A549 (cell line): ENCODE results near the gene PARG. TPM values are rescaled to one million over a fixed set of nuclear protein-coding genes. Genes with fewer than 3 reads are reported as not detected.

ENCODE experiments used
- ATAC-seq, 2 experiments: fragments of 200-7000 bp in 1 of 2; fragments of >200 bp in 1 of 2; cut with Nextera tagmentation in 1 of 2; cut with Tn5 transposase in 1 of 2; 3 replicates each; pipeline versions ENCODE4 v1.8.0 to v1.9.1; 2018 to 2020; ENCODE audit warnings: mild to moderate bottlenecking in 1 of 2, moderate library complexity in 1 of 2
- CTCF ChIA-PET: fragments of 300-600 bp; sonication (Branson Sonifier 250); formaldehyde crosslinking; extraction: SDS; loops from one replicate; lab custom pipeline; 2021; ENCODE audit warnings: antibody characterized with exemption, inconsistent platforms; lab: Yijun Ruan, JAX
- POLR2A ChIA-PET: fragments of 350-600 bp; formaldehyde crosslinking; extraction: SDS; loops from one replicate; lab custom pipeline; 2021; ENCODE audit warnings: antibody characterized with exemption, inconsistent platforms; lab: Yijun Ruan, JAX
- DNase-seq, 2 experiments: peaks; one replicate each; pipeline versions ENCODE4 v3.0.0 to v3.0.0-alpha.2; 2011 to 2016; ENCODE audit warnings: low read depth in 1 of 2, low spot score in 1 of 2
- FAIRE-seq: peaks from 2 replicates; lab custom pipeline; 2011; peaks lifted over from hg19 to GRCh38; lab: Jason Lieb, UNC
- H3K27ac ChIP-seq, 2 experiments: fragments of >200 bp; sonication (Bioruptor Twin); formaldehyde crosslinking; 3 replicates each; pipeline ENCODE4 v1.5.1; 2016 to 2017
- H3K4me1 ChIP-seq: fragments of >200 bp; sonication (Bioruptor Twin); formaldehyde crosslinking; 3 replicates; pipeline ENCODE4 v1.6.1; 2016
- H3K4me2 ChIP-seq: fragments of >200 bp; sonication (Bioruptor Twin); formaldehyde crosslinking; 3 replicates; pipeline ENCODE4 v1.6.1; 2016
- H3K4me3 ChIP-seq: fragments of >200 bp; sonication (Bioruptor Twin); formaldehyde crosslinking; 3 replicates; pipeline ENCODE4 v1.5.1; 2016
- H3K9me3 ChIP-seq: fragments of >200 bp; sonication (Bioruptor Twin); formaldehyde crosslinking; 3 replicates; pipeline ENCODE4 v1.6.1; 2016
- ATOH8 ChIP-seq: fragments of 250-450 bp; sonication (Bioruptor Pico); IDR thresholded peaks from 2 replicates; pipeline ENCODE4 v1.5.0; 2020; ENCODE audit warnings: low read depth, mild to moderate bottlenecking, moderate library complexity
- CBX2 ChIP-seq: fragments of 200-600 bp; sonication (generic); IDR thresholded peaks from 2 replicates; pipeline ENCODE4 v1.6.1; 2016; ENCODE audit warnings: low read depth, mild to moderate bottlenecking, borderline replicate concordance
- CTCF ChIP-seq: fragments of >200 bp; sonication (Bioruptor Twin); formaldehyde crosslinking; IDR thresholded peaks from 3 replicates; pipeline ENCODE4 v1.5.1; 2016
- EHF ChIP-seq: fragments of 250-450 bp; sonication (Bioruptor Pico); IDR thresholded peaks from 2 replicates; pipeline ENCODE4 v1.5.0; 2020; ENCODE audit warnings: mild to moderate bottlenecking
- EHMT2 ChIP-seq: fragments of 200-600 bp; sonication (generic); IDR thresholded peaks from 2 replicates; pipeline ENCODE4 v1.6.1; 2016; ENCODE audit warnings: antibody characterized with exemption, low read depth, mild to moderate bottlenecking, moderate library complexity
- ESRRA ChIP-seq: fragments of 150-350 bp; IDR thresholded peaks from 2 replicates; pipeline ENCODE4 v1.6.1; 2014; ENCODE audit warnings: mild to moderate bottlenecking, low read length, borderline replicate concordance
- FOXS1 ChIP-seq: fragments of 250-450 bp; sonication (Bioruptor Pico); IDR thresholded peaks from 2 replicates; pipeline ENCODE4 v1.5.0; 2020; ENCODE audit warnings: mild to moderate bottlenecking, moderate library complexity
- HDAC2 ChIP-seq: fragments of 200-600 bp; sonication (generic); IDR thresholded peaks from 2 replicates; pipeline ENCODE4 v1.6.1; 2016
- HEYL ChIP-seq: fragments of 250-450 bp; sonication (Bioruptor Pico); IDR thresholded peaks from 2 replicates; pipeline ENCODE4 v1.8.0; 2021; ENCODE audit warnings: mild to moderate bottlenecking, moderate library complexity
- HOXA7 ChIP-seq: fragments of 250-450 bp; sonication (Bioruptor Pico); IDR thresholded peaks from 2 replicates; pipeline ENCODE4 v1.5.0; 2020; ENCODE audit warnings: mild to moderate bottlenecking, moderate library complexity
- HOXB13 ChIP-seq: fragments of 250-450 bp; sonication (Bioruptor Pico); IDR thresholded peaks from 2 replicates; pipeline ENCODE4 v1.5.0; 2020; ENCODE audit warnings: low read depth, mild to moderate bottlenecking, moderate library complexity
- HOXB5 ChIP-seq: fragments of 250-450 bp; sonication (Bioruptor Pico); IDR thresholded peaks from 2 replicates; pipeline ENCODE4 v1.5.0; 2020; ENCODE audit warnings: mild to moderate bottlenecking, moderate library complexity
- KDM1A ChIP-seq: fragments of 200-600 bp; sonication (generic); IDR thresholded peaks from 2 replicates; pipeline ENCODE4 v1.6.1; 2016; ENCODE audit warnings: low read depth, mild to moderate bottlenecking
- KDM5A ChIP-seq: fragments of 200-600 bp; sonication (generic); IDR thresholded peaks from 2 replicates; pipeline ENCODE4 v1.6.1; 2016; ENCODE audit warnings: antibody characterized with exemption, mild to moderate bottlenecking
- MAFK ChIP-seq: fragments of 450-650 bp; IDR thresholded peaks from 2 replicates; pipeline ENCODE4 v1.6.1; 2014; ENCODE audit not compliant: partially characterized antibody
- MAX ChIP-seq: IDR thresholded peaks from 2 replicates; pipeline ENCODE4 v1.6.1; 2012
- MYC ChIP-seq: IDR thresholded peaks from 2 replicates; pipeline ENCODE4 v1.6.1; 2012; ENCODE audit warnings: mild to moderate bottlenecking, inconsistent platforms, low read length, improper control_type of control experiment, borderline replicate concordance
- NFE2L2 ChIP-seq: fragments of 150-350 bp; conservative IDR thresholded peaks from 2 replicates; pipeline ENCODE4 v1.6.1; 2014; ENCODE audit warnings: low read length
- NPAS2 ChIP-seq: fragments of 250-450 bp; sonication (Bioruptor Pico); IDR thresholded peaks from 2 replicates; pipeline ENCODE4 v1.8.0; 2022; ENCODE audit warnings: mild to moderate bottlenecking, moderate library complexity, borderline replicate concordance
- NR3C1 ChIP-seq: fragments of >200 bp; sonication (Bioruptor Twin); formaldehyde crosslinking; IDR thresholded peaks from 3 replicates; pipeline ENCODE4 v1.6.1; 2017
- POLR2A ChIP-seq: IDR thresholded peaks from 2 replicates; pipeline ENCODE4 v1.6.1; 2012; ENCODE audit warnings: mild to moderate bottlenecking, low read length
- RAD21 ChIP-seq, 2 experiments: fragments of >200 bp in 1 of 2; sonication (Bioruptor Twin) in 1 of 2; formaldehyde crosslinking in 1 of 2; IDR thresholded peaks in 1 of 2; conservative IDR thresholded peaks in 1 of 2; 2 replicates in 1 of 2; 3 replicates in 1 of 2; pipeline ENCODE4 v1.6.1; 2012 to 2018; ENCODE audit warnings: inconsistent platforms in 1 of 2
- REST ChIP-seq: fragments of 200-600 bp; sonication (generic); IDR thresholded peaks from 2 replicates; pipeline ENCODE4 v1.6.1; 2016; ENCODE audit warnings: antibody characterized with exemption, mild to moderate bottlenecking, moderate library complexity
- RFX5 ChIP-seq: fragments of 450-650 bp; IDR thresholded peaks from 2 replicates; pipeline ENCODE4 v1.7.1; 2014; ENCODE audit warnings: antibody characterized with exemption, mild to moderate bottlenecking, moderate library complexity
- RNF2 ChIP-seq: fragments of 200-600 bp; sonication (generic); IDR thresholded peaks from 2 replicates; pipeline ENCODE4 v1.6.1; 2016; ENCODE audit warnings: low read depth, mild to moderate bottlenecking, antibody characterized with exemption, moderate library complexity, borderline replicate concordance
- SMC3 ChIP-seq: fragments of >200 bp; sonication (Bioruptor Twin); formaldehyde crosslinking; IDR thresholded peaks from 3 replicates; pipeline ENCODE4 v1.6.1; 2018; ENCODE audit warnings: inconsistent platforms
- TFCP2L1 ChIP-seq: fragments of 250-450 bp; sonication (Bioruptor Pico); IDR thresholded peaks from 2 replicates; pipeline ENCODE4 v1.5.0; 2021; ENCODE audit warnings: mild to moderate bottlenecking
- TP53 ChIP-seq: fragments of 250-450 bp; sonication (Bioruptor Pico); IDR thresholded peaks from 2 replicates; pipeline ENCODE4 v1.5.0; 2021; ENCODE audit warnings: mild to moderate bottlenecking, moderate library complexity
- ZC3H11A ChIP-seq: fragments of 450-650 bp; IDR thresholded peaks from 2 replicates; pipeline ENCODE4 v1.6.1; 2014; ENCODE audit warnings: antibody characterized with exemption, mild to moderate bottlenecking
- ZNF302 ChIP-seq: fragments of 250-450 bp; sonication (Bioruptor Pico); IDR thresholded peaks from 2 replicates; pipeline ENCODE4 v1.9.0; 2021; ENCODE audit warnings: inconsistent platforms, mild to moderate bottlenecking, moderate library complexity
- ZSCAN20 ChIP-seq: fragments of 250-450 bp; sonication (Bioruptor Pico); IDR thresholded peaks from 2 replicates; pipeline ENCODE4 v1.8.0; 2022; ENCODE audit warnings: mild to moderate bottlenecking, moderate library complexity
- WGBS: methylation state at CpG from one replicate; pipeline ENCODE4 v1.1.6; 2017; ENCODE audit errors: missing lambda C conversion rate; 5-methylcytosine and 5-hydroxymethylcytosine counted together
- polyA plus RNA-seq, 4 experiments: library from polyadenylated mRNA; depleted of rRNA in 3 of 4; stranded (reverse); fragments of >200 nt; fragmentation: RNase III in 1 of 4; extraction: RNeasy Plus Mini Kit Qiagen cat#74134 plus additional on column Dnase treatment in 1 of 4; gene quantifications; 2 replicates in 3 of 4; 3 replicates in 1 of 4; pipeline ENCODE4 v1.2.3, GENCODE V29; 2011 to 2017

The PARG gene
- polyA plus RNA-seq, 2 of the 4 experiments (the other 2 are of a cell fraction): 22.7 to 24.0 TPM

- no peak for TF ChIP-seq TP53
- TF ChIP-seq EHF (CRISPR knock-in tag): no peak
- TF ChIP-seq NPAS2 (CRISPR knock-in tag): no peak
- no peak for TF ChIP-seq NFE2L2
- no peak for TF ChIP-seq HOXB5
- no peak for TF ChIP-seq CTCF
- no peak for TF ChIP-seq TFCP2L1 (CRISPR knock-in tag)
- no peak for TF ChIP-seq HDAC2
- TF ChIP-seq KDM1A: no peak
- TF ChIP-seq FOXS1: no peak
- no peak for TF ChIP-seq ZC3H11A
- no peak for TF ChIP-seq RAD21 (conservative IDR thresholded peaks at IDR 0.05 in 1 of 2, IDR thresholded peaks at IDR 0.05 in 1 of 2)
- TF ChIP-seq ESRRA: no peak
- no peak for TF ChIP-seq RFX5
- TF ChIP-seq NR3C1: no peak
- no peak for TF ChIP-seq ATOH8 (CRISPR knock-in tag)
- TF ChIP-seq ZNF302: no peak
- no peak for TF ChIP-seq MYC
- TF ChIP-seq ZSCAN20: no peak
- TF ChIP-seq POLR2A: no peak
- TF ChIP-seq, all 56 proteins: peak for 0
- H3K4me1 ChIP-seq: no peaks in the 10 kb centered on the region
- ChIA-PET CTCF (interaction anchor here (1.4 kb wide), 1 partner anchor 41 kb away, joined by 3 read pairs; no protein-coding TSS in a partner anchor), POLR2A (no interaction called here)
- H3K9me3 ChIP-seq: no peaks in the 10 kb centered on the region
- H3K4me3 ChIP-seq: no peak overlapping the region
- H3K27ac ChIP-seq: no peak overlapping the region
- FAIRE-seq (no peak), DNase-seq (no peak), ATAC-seq (no peak)
- H3K4me2 ChIP-seq: no peak overlapping the region
- 65% methylated on average over 5 of the region's 5 CpGs for WGBS
Observed at GRCh38 chr10:49791100-49791499, 150.7 kb downstream of the PARG start.

- POLR2A ChIA-PET: no interaction called here
- TF ChIP-seq MAFK: no peak
- no peak for TF ChIP-seq KDM5A
- no peak for TF ChIP-seq RNF2
- no peak for TF ChIP-seq EHMT2
- TF ChIP-seq MAX: no peak
- no peak for TF ChIP-seq HDAC2
- no peak for TF ChIP-seq EHF (CRISPR knock-in tag)
- TF ChIP-seq REST: no peak
- no peak for TF ChIP-seq TP53
- no peak for TF ChIP-seq TFCP2L1 (CRISPR knock-in tag)
- no peak for TF ChIP-seq POLR2A
- TF ChIP-seq HEYL: no peak
- no peak for TF ChIP-seq HOXB13 (CRISPR knock-in tag)
- no peak for TF ChIP-seq SMC3
- no peak for TF ChIP-seq ATOH8 (CRISPR knock-in tag)
- TF ChIP-seq CBX2: no peak
- TF ChIP-seq NFE2L2: no peak
- no peak for TF ChIP-seq HOXA7 (CRISPR knock-in tag)
- no peak for TF ChIP-seq MYC
- TF ChIP-seq, all 56 proteins: peak for 0
Observed at GRCh38 chr10:49784681-49785080, 157.1 kb downstream of the PARG start.

More at GRCh38 chr10:49784681-49785080, 157.1 kb downstream of the PARG start:
- no peaks in the 10 kb centered on the region for H3K4me1 ChIP-seq
- no peak overlapping the region for H3K4me3 ChIP-seq
- H3K4me2 ChIP-seq: no peak overlapping the region
- ATAC-seq (no peak), DNase-seq (no peak), FAIRE-seq (no peak)
- H3K27ac ChIP-seq: no peak overlapping the region
- CTCF ChIA-PET: interaction anchor here (1.1 kb wide), 1 partner anchor 133 kb away, joined by 3 read pairs; no protein-coding TSS in a partner anchor
- WGBS: 38% methylated on average over 8 of the region's 8 CpGs
- no peaks in the 10 kb centered on the region for H3K9me3 ChIP-seq
